ENCODE results near the gene DST. TPM values are rescaled to one million over a fixed set of nuclear protein-coding genes. Genes with fewer than 3 reads are reported as not detected.

DST gene
- total RNA-seq, 4 donors from 2014 or later = 331 to 417 (median 368) TPM

GRCh38 chr6:56595490-56596122, 47.1 kb downstream of the DST start:
- H3K27me3 ChIP-seq = no peaks in the 10 kb centered on the region
- peak; percentile 42 to 67 (median 59) for TF ChIP-seq CTCF (IDR thresholded peaks at IDR 0.05)
- no peak for TF ChIP-seq EP300 (IDR thresholded peaks at IDR 0.05)
- no peak for TF ChIP-seq POLR2A (IDR thresholded peaks at IDR 0.05)
- 47 to 49% methylated on average over 6 of the region's 6 CpGs for WGBS, 2 donors
- peaks cover 0 to 82% (median 0%) of the 10 kb centered on the region in 3 donors for H3K36me3 ChIP-seq
- H3K4me3 ChIP-seq = no peak overlapping the region
- peak overlapping the region in 1 of 4 donors; percentile 52 for H3K27ac ChIP-seq
- H3K9me3 ChIP-seq = no peaks in the 10 kb centered on the region
- DNase-seq (ENCODE audit: low spot score in 2 of 2) = peak in 1 of 2 donors; percentile 44
- H3K4me1 ChIP-seq = peaks cover 0 to 9% (median 0%) of the 10 kb centered on the region in 4 donors

DNA sequence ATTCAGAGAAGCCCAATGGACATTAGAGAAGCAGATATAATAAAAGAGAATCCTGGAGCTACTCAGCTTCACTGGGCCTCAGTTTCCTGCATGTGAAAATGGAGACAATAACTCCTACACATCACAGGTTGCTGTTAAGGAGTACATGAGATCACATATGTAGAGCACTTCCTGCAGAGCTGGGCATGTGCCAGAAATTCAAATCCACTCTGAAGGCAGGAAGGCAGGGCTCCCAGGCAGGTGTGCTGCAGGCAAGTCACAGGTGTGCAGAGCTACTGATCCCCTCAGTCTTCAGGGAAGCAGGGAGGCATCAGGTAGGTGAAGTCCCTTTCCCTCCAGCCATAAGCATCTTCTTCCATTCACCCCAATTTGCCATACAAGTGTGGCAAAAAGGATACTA, 48.0 kb downstream of the DST start:
- Histone ChIP-seq H3K9me3 (no peaks in the 10 kb centered on the region), H3K4me1 (peaks cover 0 to 9% (median 0%) of the 10 kb centered on the region in 4 donors), H3K27ac (peak overlapping the region in 2 of 4 donors; percentile 29 to 52), H3K36me3 (peaks cover 0 to 82% (median 0%) of the 10 kb centered on the region in 3 donors), H3K4me3 (no peak overlapping the region), H3K27me3 (no peaks in the 10 kb centered on the region)
- TF ChIP-seq EP300 (IDR thresholded peaks at IDR 0.05) (no peak), CTCF (IDR thresholded peaks at IDR 0.05) (no peak), POLR2A (IDR thresholded peaks at IDR 0.05) (no peak)
- DNase-seq (ENCODE audit: low spot score in 2 of 2) = no peak

DNA sequence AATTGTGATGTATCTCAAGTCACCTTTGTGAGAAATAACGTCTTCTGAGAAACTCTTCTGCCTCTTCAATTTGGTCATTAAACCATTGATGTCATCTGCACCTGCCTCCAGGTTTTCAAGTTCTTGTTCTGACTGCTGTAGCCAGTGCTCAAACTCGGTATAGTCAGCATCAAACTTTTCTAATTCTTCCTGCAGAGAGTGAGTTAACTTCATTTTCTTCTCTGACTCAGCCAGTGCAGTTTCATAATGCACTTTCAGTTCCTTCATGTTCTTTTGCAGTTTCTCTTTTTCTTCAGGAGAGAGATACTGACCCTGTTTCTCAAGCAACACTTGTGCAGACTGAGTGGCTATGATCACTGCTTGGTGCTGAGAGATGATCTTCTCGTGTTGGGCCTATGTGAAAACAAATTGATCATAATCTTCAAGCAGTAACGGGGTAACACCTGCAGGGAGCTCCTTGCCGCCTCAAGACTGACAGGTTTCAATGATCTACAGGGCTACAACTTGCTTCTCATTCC, 48.8 kb downstream of the DST start:
- Histone ChIP-seq H3K4me3 (no peak overlapping the region), H3K9me3 (no peaks in the 10 kb centered on the region), H3K27ac (peak overlapping the region in 2 of 4 donors; percentile 1 to 8), H3K36me3 (peaks cover 0 to 78% (median 0%) of the 10 kb centered on the region in 3 donors), H3K4me1 (peaks cover 0 to 9% (median 0%) of the 10 kb centered on the region in 4 donors), H3K27me3 (no peaks in the 10 kb centered on the region)
- TF ChIP-seq EP300 (IDR thresholded peaks at IDR 0.05) (peak in 1 of 2 donors; percentile 21), POLR2A (IDR thresholded peaks at IDR 0.05) (no peak)
- 64 to 68% methylated on average over 5 of the region's 5 CpGs for WGBS, 2 donors
- no peak for DNase-seq (ENCODE audit: low spot score in 2 of 2)

DNA sequence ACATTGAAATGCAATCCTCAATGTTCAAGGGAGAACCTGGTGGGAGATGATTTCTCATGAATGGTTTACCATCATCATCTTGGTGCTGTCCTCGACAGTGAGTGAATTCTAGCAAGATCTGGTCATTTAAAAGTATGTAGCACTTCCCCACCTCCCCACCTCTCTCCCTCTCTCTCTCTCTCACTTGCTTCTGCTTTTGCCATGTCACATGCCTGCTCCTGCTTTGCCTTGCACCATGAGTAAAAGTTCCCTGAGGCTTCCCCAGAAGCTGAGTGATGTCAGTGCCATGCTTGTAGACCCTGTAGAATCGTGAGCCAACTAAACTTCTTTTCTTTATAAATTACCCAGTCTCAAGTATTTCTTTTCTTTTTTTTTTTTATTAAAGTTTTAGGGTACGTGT, 60.5 kb downstream of the DST start:
- WGBS, 2 donors = 89 to 91% methylated on average over 3 of the region's 3 CpGs
- H3K36me3 ChIP-seq = peaks cover 0 to 23% (median 0%) of the 10 kb centered on the region in 3 donors
- H3K27me3 ChIP-seq = no peaks in the 10 kb centered on the region
- no peaks in the 10 kb centered on the region for H3K9me3 ChIP-seq
- no peak overlapping the region for H3K4me3 ChIP-seq
- TF ChIP-seq POLR2A (IDR thresholded peaks at IDR 0.05) (no peak), CTCF (IDR thresholded peaks at IDR 0.05) (no peak), EP300 (IDR thresholded peaks at IDR 0.05) (no peak)
- H3K27ac ChIP-seq = no peak overlapping the region
- no peaks in the 10 kb centered on the region for H3K4me1 ChIP-seq
- no peak for DNase-seq (ENCODE audit: low spot score in 2 of 2)

DNA sequence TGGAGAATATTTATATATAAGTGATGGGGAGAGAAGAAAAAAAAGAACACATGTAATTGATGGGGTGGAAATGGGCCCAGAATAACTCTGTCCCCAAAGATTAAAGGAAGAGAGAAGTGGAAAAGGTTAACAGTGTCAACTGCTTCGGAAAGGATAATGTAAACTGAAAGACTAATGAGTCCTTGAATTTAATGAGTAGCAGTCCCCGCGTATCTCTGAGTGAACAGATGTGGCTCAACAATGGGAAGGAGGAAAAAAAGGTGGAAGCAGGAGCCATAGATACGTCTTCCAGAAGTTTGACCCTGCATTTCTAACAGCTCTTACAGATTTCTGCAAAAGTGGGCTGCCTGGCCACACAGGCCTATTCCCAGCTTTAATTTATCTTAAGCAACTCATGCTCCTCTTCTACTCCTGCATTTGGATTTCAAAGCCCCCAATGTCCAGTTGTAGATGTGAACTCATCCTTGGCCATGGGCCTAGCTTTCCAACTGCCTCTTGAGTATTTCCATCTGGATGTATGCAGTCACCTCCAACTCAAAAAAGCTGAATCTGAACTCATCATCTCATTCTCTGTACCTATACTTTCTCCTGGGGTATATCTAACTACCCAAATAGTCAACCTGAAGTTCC, 61.3 kb downstream of the DST start:
- Histone ChIP-seq H3K27ac (no peak overlapping the region), H3K9me3 (no peaks in the 10 kb centered on the region), H3K27me3 (no peaks in the 10 kb centered on the region), H3K36me3 (peaks cover 0 to 28% (median 0%) of the 10 kb centered on the region in 3 donors), H3K4me3 (no peak overlapping the region), H3K4me1 (no peaks in the 10 kb centered on the region)
- 57 to 63% methylated on average over 4 of the region's 4 CpGs for WGBS, 2 donors
- TF ChIP-seq POLR2A (IDR thresholded peaks at IDR 0.05) = no peak
- TF ChIP-seq EP300 (IDR thresholded peaks at IDR 0.05) = no peak
- TF ChIP-seq CTCF (IDR thresholded peaks at IDR 0.05) = no peak
- DNase-seq (ENCODE audit: low spot score in 2 of 2) = no peak

All from tibial nerve (tissue), 4 donors.